WTC11 (cell line): ENCODE data around the gene PIEZO1. TPM values are rescaled to one million over a fixed set of nuclear protein-coding genes. Genes with fewer than 3 reads are reported as not detected.
A peak's percentile ranks its signal among the peaks of the same experiment; 100 is the strongest.

Experiments
- ATAC-seq: fragments of 200-7000 bp; cut with Tn5 transposase; 2 replicates; pipeline ENCODE4 v1.10.0; 2021; ENCODE audit warnings: mild to moderate bottlenecking, moderate library complexity
- CTCF ChIA-PET: fragments of 300-600 bp; sonication (Branson Sonifier 250); formaldehyde crosslinking; loops from one replicate; lab custom pipeline; 2021; ENCODE audit warnings: antibody characterized with exemption; lab: Charles Lee
- POLR2A ChIA-PET: fragments of 350-600 bp; sonication (Branson Sonifier 250); formaldehyde crosslinking; loops from one replicate; lab custom pipeline; 2021; ENCODE audit warnings: antibody characterized with exemption; lab: Charles Lee
- DNase-seq: peaks from one replicate; pipeline ENCODE4 v3.0.0; 2021; ENCODE audit warnings: low spot score
- H3K27ac Mint-ChIP-seq: 2 replicates; pipeline ENCODE4 v1.8.0; 2021; ENCODE audit warnings: mixed read lengths
- H3K27me3 Mint-ChIP-seq: 2 replicates; pipeline ENCODE4 v1.8.0; 2021; ENCODE audit warnings: low read depth, mild to moderate bottlenecking, moderate library complexity, mixed read lengths
- H3K36me3 Mint-ChIP-seq: 2 replicates; pipeline ENCODE4 v1.8.0; 2021; ENCODE audit warnings: mixed read lengths
- H3K4me1 Mint-ChIP-seq: 2 replicates; pipeline ENCODE4 v1.8.0; 2022; ENCODE audit warnings: mixed read lengths
- H3K4me3 Mint-ChIP-seq: 2 replicates; pipeline ENCODE4 v1.8.0; 2021; ENCODE audit warnings: mild to moderate bottlenecking, moderate library complexity, mixed read lengths
- H3K9me3 Mint-ChIP-seq: 2 replicates; pipeline ENCODE4 v1.8.0; 2021; ENCODE audit warnings: mixed read lengths
- ATF1 ChIP-seq: sonication (generic); formaldehyde crosslinking; IDR thresholded peaks from 2 replicates; pipeline ENCODE4 v1.8.1; 2023; ENCODE audit warnings: mild to moderate bottlenecking, moderate library complexity, missing genetic modification reagents
- CBFB ChIP-seq: sonication (generic); formaldehyde crosslinking; IDR thresholded peaks from 2 replicates; pipeline ENCODE4 v1.8.1; 2022; ENCODE audit warnings: mild to moderate bottlenecking, low read depth, missing genetic modification reagents
- CTCF ChIP-seq: fragments of 200-600 bp; IDR thresholded peaks from 2 replicates; pipeline ENCODE4 v1.8.0; 2022; ENCODE audit warnings: antibody characterized with exemption
- E2F1 ChIP-seq: sonication (generic); formaldehyde crosslinking; IDR thresholded peaks from 2 replicates; pipeline ENCODE4 v1.8.0; 2022; ENCODE audit warnings: mild to moderate bottlenecking, missing genetic modification reagents
- E2F4 ChIP-seq: sonication (generic); formaldehyde crosslinking; IDR thresholded peaks from 2 replicates; pipeline ENCODE4 v1.8.1; 2022; ENCODE audit warnings: low read depth, mild to moderate bottlenecking, moderate library complexity, missing genetic modification reagents, borderline replicate concordance
- ETV6 ChIP-seq: sonication (generic); formaldehyde crosslinking; IDR thresholded peaks from 2 replicates; pipeline ENCODE4 v1.8.1; 2022; ENCODE audit warnings: mild to moderate bottlenecking, missing genetic modification reagents
- FOXP1 ChIP-seq: sonication (generic); formaldehyde crosslinking; IDR thresholded peaks from 2 replicates; pipeline ENCODE4 v1.8.0; 2022; ENCODE audit warnings: missing genetic modification reagents, mild to moderate bottlenecking, moderate library complexity, borderline replicate concordance
- GABPB1 ChIP-seq: sonication (generic); formaldehyde crosslinking; IDR thresholded peaks from 2 replicates; pipeline ENCODE4 v1.8.1; 2023; ENCODE audit warnings: mild to moderate bottlenecking, missing genetic modification reagents
- NR2C2 ChIP-seq: sonication (generic); formaldehyde crosslinking; IDR thresholded peaks from 2 replicates; pipeline ENCODE4 v1.8.0; 2022; ENCODE audit warnings: mild to moderate bottlenecking, missing genetic modification reagents
- RELA ChIP-seq: sonication (generic); formaldehyde crosslinking; IDR thresholded peaks from 2 replicates; pipeline ENCODE4 v1.8.1; 2022; ENCODE audit warnings: missing genetic modification reagents, mild to moderate bottlenecking, borderline replicate concordance
- SMAD4 ChIP-seq: sonication (generic); formaldehyde crosslinking; IDR thresholded peaks from 2 replicates; pipeline ENCODE4 v1.8.0; 2022; ENCODE audit warnings: mild to moderate bottlenecking, missing genetic modification reagents
- ZMAT4 ChIP-seq: fragments of 250-450 bp; sonication (Bioruptor Pico); IDR thresholded peaks from 2 replicates; pipeline ENCODE4 v1.9.0; 2021; ENCODE audit warnings: mild to moderate bottlenecking
- ZNF396 ChIP-seq: fragments of 250-450 bp; sonication (Bioruptor Pico); IDR thresholded peaks from 2 replicates; pipeline ENCODE4 v1.8.0; 2021; ENCODE audit warnings: mild to moderate bottlenecking, moderate library complexity, borderline replicate concordance
- total RNA-seq: library from RNA; stranded (reverse); gene quantifications from 3 replicates; pipeline ENCODE4 v1.2.3, GENCODE V29; 2021
- TF ChIP-seq, protein P1 (sequence below): sonication (generic); formaldehyde crosslinking; IDR thresholded peaks from 2 replicates; pipeline ENCODE4 v1.8.0; 2022; ENCODE audit warnings: missing genetic modification reagents
- TF ChIP-seq, protein P2 (sequence below): fragments of 250-450 bp; sonication (Bioruptor Pico); IDR thresholded peaks from 2 replicates; pipeline ENCODE4 v1.9.0; 2021; ENCODE audit warnings: moderate library complexity, mild to moderate bottlenecking, inconsistent platforms, borderline replicate concordance
- TF ChIP-seq, protein P3 (sequence below): fragments of 250-450 bp; sonication (Bioruptor Pico); IDR thresholded peaks from 2 replicates; pipeline ENCODE4 v1.9.0; 2021; ENCODE audit warnings: mild to moderate bottlenecking
- TF ChIP-seq, protein P4 (sequence below): sonication (generic); formaldehyde crosslinking; IDR thresholded peaks from 2 replicates; pipeline ENCODE4 v1.8.0; 2022; ENCODE audit warnings: mild to moderate bottlenecking, missing genetic modification reagents

Gene PIEZO1
- total RNA-seq, 1 experiment from 2014 or later = 71.3 TPM

GRCh38 chr16:88743693-88744576, 41.1 kb downstream of the PIEZO1 start:
- H3K9me3 Mint-ChIP-seq = no peaks in the 10 kb centered on the region
- H3K4me3 Mint-ChIP-seq = no peak overlapping the region
- H3K27ac Mint-ChIP-seq = peak overlapping the region; percentile 70; the same call in 1 of the 2 replicates
- no peaks in the 10 kb centered on the region for H3K36me3 Mint-ChIP-seq
- ATAC-seq (peak; percentile 63), DNase-seq (peak; percentile 94)
- ChIA-PET POLR2A (interaction anchor here (1.4 to 1.5 kb wide), 2 partner anchors 66 to 472 kb away, joined by 4 to 5 read pairs; no protein-coding TSS in a partner anchor), CTCF (interaction anchor here (0.5 to 5.4 kb wide), 17 partner anchors 8 to 374 kb away, joined by 3 to 81 read pairs (median 4); no protein-coding TSS in a partner anchor)
- no peak for TF ChIP-seq RELA
- TF ChIP-seq NR2C2 (CRISPR knock-in tag) = peak; percentile 80
- TF ChIP-seq FOXP1 = 0 out of 2 replicates have a peak, but pooled peaks have one; percentile 15
- no peak for TF ChIP-seq ATF1 (CRISPR knock-in tag)
- TF ChIP-seq CTCF = peak; percentile 94
- TF ChIP-seq SMAD4 = no peak
- peaks cover 13% of the 10 kb centered on the region for H3K4me1 Mint-ChIP-seq
- no peaks in the 10 kb centered on the region for H3K27me3 Mint-ChIP-seq

DNA sequence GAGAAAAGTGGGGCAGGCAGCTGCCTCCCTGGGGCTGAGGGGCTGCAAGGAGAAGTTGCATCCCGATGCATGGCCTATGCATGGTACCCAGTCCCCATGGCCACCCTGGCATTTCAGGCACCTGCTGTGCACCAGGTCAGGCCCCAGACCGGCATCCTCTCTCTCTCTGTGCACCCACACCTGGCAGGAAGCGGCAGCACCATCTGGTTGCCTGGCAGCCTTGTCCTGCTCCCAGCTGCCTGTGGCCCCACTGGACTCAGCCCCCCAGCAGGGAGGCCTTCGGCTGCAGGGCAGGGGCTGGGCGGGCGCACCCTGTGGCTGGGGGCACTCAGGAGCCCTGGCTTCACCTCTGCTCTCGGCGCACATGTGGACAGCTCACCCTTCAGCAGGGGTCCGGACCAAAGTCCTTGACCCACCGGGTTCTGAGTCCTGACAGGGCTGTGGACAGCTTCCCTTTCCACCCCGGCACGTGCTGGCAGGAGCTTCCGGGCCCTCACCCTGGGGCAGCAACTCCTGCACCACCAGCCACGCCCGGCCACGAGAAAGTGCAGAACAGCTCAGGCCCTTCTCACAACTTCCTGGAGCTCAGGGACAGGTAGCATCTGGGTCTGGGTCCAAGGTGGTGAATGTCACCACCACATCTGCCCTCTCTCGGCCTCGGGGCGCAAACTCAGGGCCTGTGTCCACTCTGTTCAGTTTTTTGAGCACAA, 42.0 kb downstream of the PIEZO1 start:
- Mint-ChIP-seq H3K4me1 (peaks cover 13% of the 10 kb centered on the region), H3K36me3 (no peaks in the 10 kb centered on the region), H3K4me3 (no peak overlapping the region), H3K27me3 (no peaks in the 10 kb centered on the region), H3K27ac (no peak overlapping the region), H3K9me3 (no peaks in the 10 kb centered on the region)
- DNase-seq (no peak), ATAC-seq (no peak)
- ChIA-PET POLR2A (no interaction called here), CTCF (interaction anchor here (0.5 to 5.4 kb wide), 13 partner anchors 13 to 375 kb away, joined by 3 to 81 read pairs (median 3); no protein-coding TSS in a partner anchor)
- TF ChIP-seq, protein P1, sequence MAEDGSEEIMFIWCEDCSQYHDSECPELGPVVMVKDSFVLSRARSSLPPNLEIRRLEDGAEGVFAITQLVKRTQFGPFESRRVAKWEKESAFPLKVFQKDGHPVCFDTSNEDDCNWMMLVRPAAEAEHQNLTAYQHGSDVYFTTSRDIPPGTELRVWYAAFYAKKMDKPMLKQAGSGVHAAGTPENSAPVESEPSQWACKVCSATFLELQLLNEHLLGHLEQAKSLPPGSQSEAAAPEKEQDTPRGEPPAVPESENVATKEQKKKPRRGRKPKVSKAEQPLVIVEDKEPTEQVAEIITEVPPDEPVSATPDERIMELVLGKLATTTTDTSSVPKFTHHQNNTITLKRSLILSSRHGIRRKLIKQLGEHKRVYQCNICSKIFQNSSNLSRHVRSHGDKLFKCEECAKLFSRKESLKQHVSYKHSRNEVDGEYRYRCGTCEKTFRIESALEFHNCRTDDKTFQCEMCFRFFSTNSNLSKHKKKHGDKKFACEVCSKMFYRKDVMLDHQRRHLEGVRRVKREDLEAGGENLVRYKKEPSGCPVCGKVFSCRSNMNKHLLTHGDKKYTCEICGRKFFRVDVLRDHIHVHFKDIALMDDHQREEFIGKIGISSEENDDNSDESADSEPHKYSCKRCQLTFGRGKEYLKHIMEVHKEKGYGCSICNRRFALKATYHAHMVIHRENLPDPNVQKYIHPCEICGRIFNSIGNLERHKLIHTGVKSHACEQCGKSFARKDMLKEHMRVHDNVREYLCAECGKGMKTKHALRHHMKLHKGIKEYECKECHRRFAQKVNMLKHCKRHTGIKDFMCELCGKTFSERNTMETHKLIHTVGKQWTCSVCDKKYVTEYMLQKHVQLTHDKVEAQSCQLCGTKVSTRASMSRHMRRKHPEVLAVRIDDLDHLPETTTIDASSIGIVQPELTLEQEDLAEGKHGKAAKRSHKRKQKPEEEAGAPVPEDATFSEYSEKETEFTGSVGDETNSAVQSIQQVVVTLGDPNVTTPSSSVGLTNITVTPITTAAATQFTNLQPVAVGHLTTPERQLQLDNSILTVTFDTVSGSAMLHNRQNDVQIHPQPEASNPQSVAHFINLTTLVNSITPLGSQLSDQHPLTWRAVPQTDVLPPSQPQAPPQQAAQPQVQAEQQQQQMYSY (CRISPR knock-in tag) = no peak
- TF ChIP-seq, protein P2, sequence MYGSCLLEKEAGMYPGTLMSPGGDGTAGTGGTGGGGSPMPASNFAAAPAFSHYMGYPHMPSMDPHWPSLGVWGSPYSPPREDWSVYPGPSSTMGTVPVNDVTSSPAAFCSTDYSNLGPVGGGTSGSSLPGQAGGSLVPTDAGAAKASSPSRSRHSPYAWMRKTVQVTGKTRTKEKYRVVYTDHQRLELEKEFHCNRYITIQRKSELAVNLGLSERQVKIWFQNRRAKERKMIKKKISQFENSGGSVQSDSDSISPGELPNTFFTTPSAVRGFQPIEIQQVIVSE (CRISPR knock-in tag) = no peak
- TF ChIP-seq, protein P3, sequence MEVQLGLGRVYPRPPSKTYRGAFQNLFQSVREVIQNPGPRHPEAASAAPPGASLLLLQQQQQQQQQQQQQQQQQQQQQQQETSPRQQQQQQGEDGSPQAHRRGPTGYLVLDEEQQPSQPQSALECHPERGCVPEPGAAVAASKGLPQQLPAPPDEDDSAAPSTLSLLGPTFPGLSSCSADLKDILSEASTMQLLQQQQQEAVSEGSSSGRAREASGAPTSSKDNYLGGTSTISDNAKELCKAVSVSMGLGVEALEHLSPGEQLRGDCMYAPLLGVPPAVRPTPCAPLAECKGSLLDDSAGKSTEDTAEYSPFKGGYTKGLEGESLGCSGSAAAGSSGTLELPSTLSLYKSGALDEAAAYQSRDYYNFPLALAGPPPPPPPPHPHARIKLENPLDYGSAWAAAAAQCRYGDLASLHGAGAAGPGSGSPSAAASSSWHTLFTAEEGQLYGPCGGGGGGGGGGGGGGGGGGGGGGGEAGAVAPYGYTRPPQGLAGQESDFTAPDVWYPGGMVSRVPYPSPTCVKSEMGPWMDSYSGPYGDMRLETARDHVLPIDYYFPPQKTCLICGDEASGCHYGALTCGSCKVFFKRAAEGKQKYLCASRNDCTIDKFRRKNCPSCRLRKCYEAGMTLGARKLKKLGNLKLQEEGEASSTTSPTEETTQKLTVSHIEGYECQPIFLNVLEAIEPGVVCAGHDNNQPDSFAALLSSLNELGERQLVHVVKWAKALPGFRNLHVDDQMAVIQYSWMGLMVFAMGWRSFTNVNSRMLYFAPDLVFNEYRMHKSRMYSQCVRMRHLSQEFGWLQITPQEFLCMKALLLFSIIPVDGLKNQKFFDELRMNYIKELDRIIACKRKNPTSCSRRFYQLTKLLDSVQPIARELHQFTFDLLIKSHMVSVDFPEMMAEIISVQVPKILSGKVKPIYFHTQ (CRISPR knock-in tag) = no peak
- no peak for TF ChIP-seq E2F4 (CRISPR knock-in tag)
- no peak for TF ChIP-seq E2F1
- TF ChIP-seq GABPB1 (CRISPR knock-in tag) = no peak
- no peak for TF ChIP-seq ZMAT4 (CRISPR knock-in tag)
- TF ChIP-seq CBFB = no peak
- TF ChIP-seq ETV6 (CRISPR knock-in tag) = no peak
- TF ChIP-seq, protein P4, sequence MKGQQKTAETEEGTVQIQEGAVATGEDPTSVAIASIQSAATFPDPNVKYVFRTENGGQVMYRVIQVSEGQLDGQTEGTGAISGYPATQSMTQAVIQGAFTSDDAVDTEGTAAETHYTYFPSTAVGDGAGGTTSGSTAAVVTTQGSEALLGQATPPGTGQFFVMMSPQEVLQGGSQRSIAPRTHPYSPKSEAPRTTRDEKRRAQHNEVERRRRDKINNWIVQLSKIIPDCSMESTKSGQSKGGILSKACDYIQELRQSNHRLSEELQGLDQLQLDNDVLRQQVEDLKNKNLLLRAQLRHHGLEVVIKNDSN (CRISPR knock-in tag) = no peak
- no peak for TF ChIP-seq ZNF396 (CRISPR knock-in tag)
